HG03432 (cell line): ENCODE measurements around the gene LOC128125822.
A peak's percentile ranks its signal among the peaks of the same experiment; 100 is the strongest.
"Not testable (repeated sequence)": the region's sequence is repeated elsewhere in the genome, so short reads cannot be mapped to it uniquely, and the experiment has no call there.

ENCODE experiments used
- ATAC-seq: cut with Tn5 transposase; IDR thresholded peaks from one replicate; pipeline ENCODE4 v1.9.1; 2021; ENCODE audit warnings: mild to moderate bottlenecking, moderate library complexity; ENCODE audit not compliant: unreplicated experiment

LOC128125822 gene

GRCh38 chr6:63581355-63582013 is 9.2 kb downstream of the LOC128125822 start:
- no peak for ATAC-seq

GRCh38 chr6:63582579-63583231 is 10.4 kb downstream of the LOC128125822 start:
- no peak for ATAC-seq

GRCh38 chr6:63584125-63584514 is 11.8 kb downstream of the LOC128125822 start:
- ATAC-seq = no peak

GRCh38 chr6:63584566-63584965 is 12.3 kb downstream of the LOC128125822 start:
- ATAC-seq = no peak

GRCh38 chr6:63585652-63586051 is 13.4 kb downstream of the LOC128125822 start:
- not testable (repeated sequence) for ATAC-seq

- ATAC-seq = no peak
Observed at GRCh38 chr6:63589952-63590411, 17.7 kb downstream of the LOC128125822 start.

GRCh38 chr6:63592886-63593285 is 20.6 kb downstream of the LOC128125822 start:
- ATAC-seq = no peak

GRCh38 chr6:63597141-63598048 is 25.1 kb downstream of the LOC128125822 start:
- no peak for ATAC-seq

- ATAC-seq = peak; percentile 100
Observed at GRCh38 chr6:63598049-63599036, 26.1 kb downstream of the LOC128125822 start.

- ATAC-seq = no peak
Observed at GRCh38 chr6:63599243-63599642, 27.0 kb downstream of the LOC128125822 start.

- ATAC-seq = no peak
Observed at GRCh38 chr6:63600136-63600535, 27.9 kb downstream of the LOC128125822 start.

GRCh38 chr6:63609231-63609630 is 37.0 kb downstream of the LOC128125822 start:
- ATAC-seq = no peak

GRCh38 chr6:63610944-63611343 is 38.7 kb downstream of the LOC128125822 start:
- ATAC-seq = no peak

GRCh38 chr6:63611560-63611959 is 39.3 kb downstream of the LOC128125822 start:
- no peak for ATAC-seq

- no peak for ATAC-seq
Observed at GRCh38 chr6:63615590-63615989, 43.3 kb downstream of the LOC128125822 start.
